GM10847 (cell line): ENCODE results near the gene PPDPF.

Experiments used
- POLR2A ChIP-seq: IDR thresholded peaks from 2 replicates; pipeline ENCODE4 v1.6.1; 2011; ENCODE audit not compliant: insufficient read length; ENCODE audit errors: extremely low read depth

PPDPF gene

GRCh38 chr20:63534831-63535651 is 14.5 kb downstream of the PPDPF start:
- TF ChIP-seq POLR2A, result no peak

- TF ChIP-seq POLR2A, result no peak
These were observed 15.8 kb downstream of the PPDPF start for GRCh38 chr20:63536241-63536977.

- TF ChIP-seq POLR2A, result no peak
These were observed 16.5 kb downstream of the PPDPF start, which contains the start of gene PTK6 for GRCh38 chr20:63536997-63537524. Gene PTK6, minus strand, starts transcription at chr20:63537376. Its CDS starts 62 bp downstream, at chr20:63537314.

GRCh38 chr20:63537525-63538203 is 17.1 kb downstream of the PPDPF start:
- TF ChIP-seq POLR2A, result peak; percentile 55

- no peak for TF ChIP-seq POLR2A
These were observed 17.9 kb downstream of the PPDPF start for GRCh38 chr20:63538204-63539091.

GRCh38 chr20:63539092-63539430 is 18.5 kb downstream of the PPDPF start:
- no peak for TF ChIP-seq POLR2A

- no peak for TF ChIP-seq POLR2A
These were observed 19.1 kb downstream of the PPDPF start for GRCh38 chr20:63539441-63540370.

GRCh38 chr20:63540417-63541186 is 20.0 kb downstream of the PPDPF start:
- no peak for TF ChIP-seq POLR2A

- no peak for TF ChIP-seq POLR2A
These were observed 20.8 kb downstream of the PPDPF start for GRCh38 chr20:63541371-63541770.

GRCh38 chr20:63542031-63542559 is 21.5 kb downstream of the PPDPF start:
- no peak for TF ChIP-seq POLR2A

GRCh38 chr20:63542696-63543095 is 22.1 kb downstream of the PPDPF start:
- TF ChIP-seq POLR2A, result no peak

GRCh38 chr20:63543131-63543530 is 22.6 kb downstream of the PPDPF start:
- TF ChIP-seq POLR2A, result no peak

- TF ChIP-seq POLR2A, result no peak
These were observed 23.2 kb downstream of the PPDPF start for GRCh38 chr20:63543733-63544132.
